ENCODE data around the gene HCN2. TPM values are rescaled to one million over a fixed set of nuclear protein-coding genes. Genes with fewer than 3 reads are reported as not detected.

HCN2 gene
- total RNA-seq, 3 donors from 2014 or later (not counting 1 experiment from before 2014, with no cell fraction given) = 0.96 to 1.6 (median 1.1) TPM

DNA sequence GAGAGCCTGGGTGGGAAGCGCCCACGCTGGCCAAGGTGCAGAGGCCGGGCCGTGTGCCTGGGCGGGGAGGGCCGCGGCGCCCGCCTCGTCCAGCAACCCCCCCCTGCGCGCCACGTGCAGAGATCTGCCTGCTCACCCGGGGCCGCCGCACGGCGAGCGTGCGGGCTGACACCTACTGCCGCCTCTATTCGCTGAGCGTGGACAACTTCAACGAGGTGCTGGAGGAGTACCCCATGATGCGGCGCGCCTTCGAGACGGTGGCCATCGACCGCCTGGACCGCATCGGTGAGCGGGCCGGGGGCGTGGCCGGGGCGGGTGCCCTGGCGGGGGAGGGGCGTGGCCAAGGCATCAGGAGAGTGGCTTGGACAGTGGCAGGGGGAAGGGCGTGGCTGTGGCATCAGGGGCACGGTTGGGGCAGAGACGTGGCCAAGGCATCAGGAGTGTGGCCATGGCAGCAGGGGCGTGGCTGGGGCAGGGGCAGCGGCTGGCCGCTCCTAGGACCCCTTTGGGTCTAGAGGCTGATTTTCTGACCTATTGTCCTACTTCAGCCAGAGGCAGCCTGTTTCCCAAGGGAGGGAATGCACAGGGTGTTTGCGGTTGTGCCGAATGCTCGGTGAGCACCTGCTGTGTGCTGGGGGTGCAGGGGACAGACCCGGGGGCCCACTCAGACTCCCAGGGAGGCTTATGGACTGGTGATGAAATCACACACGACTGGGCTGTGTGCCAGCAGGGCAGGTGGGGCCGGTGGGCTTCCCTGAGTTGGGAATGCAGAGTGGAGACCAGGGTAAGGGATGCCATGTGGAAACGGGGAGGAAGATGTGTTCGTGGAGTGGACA is 24.3 kb downstream of the HCN2 start:
- intact Hi-C loops (cut with micrococcal nuclease) = no loop called here
- TF ChIP-seq, protein P1, sequence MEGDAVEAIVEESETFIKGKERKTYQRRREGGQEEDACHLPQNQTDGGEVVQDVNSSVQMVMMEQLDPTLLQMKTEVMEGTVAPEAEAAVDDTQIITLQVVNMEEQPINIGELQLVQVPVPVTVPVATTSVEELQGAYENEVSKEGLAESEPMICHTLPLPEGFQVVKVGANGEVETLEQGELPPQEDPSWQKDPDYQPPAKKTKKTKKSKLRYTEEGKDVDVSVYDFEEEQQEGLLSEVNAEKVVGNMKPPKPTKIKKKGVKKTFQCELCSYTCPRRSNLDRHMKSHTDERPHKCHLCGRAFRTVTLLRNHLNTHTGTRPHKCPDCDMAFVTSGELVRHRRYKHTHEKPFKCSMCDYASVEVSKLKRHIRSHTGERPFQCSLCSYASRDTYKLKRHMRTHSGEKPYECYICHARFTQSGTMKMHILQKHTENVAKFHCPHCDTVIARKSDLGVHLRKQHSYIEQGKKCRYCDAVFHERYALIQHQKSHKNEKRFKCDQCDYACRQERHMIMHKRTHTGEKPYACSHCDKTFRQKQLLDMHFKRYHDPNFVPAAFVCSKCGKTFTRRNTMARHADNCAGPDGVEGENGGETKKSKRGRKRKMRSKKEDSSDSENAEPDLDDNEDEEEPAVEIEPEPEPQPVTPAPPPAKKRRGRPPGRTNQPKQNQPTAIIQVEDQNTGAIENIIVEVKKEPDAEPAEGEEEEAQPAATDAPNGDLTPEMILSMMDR (IDR thresholded peaks at IDR 0.05) = no peak
- H3K27me3 ChIP-seq (ENCODE audit: control insufficient read depth, insufficient read depth, low read length) = peaks cover 4% of the 10 kb centered on the region
- H3K9me3 ChIP-seq (ENCODE audit: control insufficient read depth, insufficient read depth, low read length) = no peaks in the 10 kb centered on the region
- no peaks in the 10 kb centered on the region for H3K9me3 Mint-ChIP-seq
- no peak overlapping the region for H3K4me3 ChIP-seq (ENCODE audit: low read length)
- H3K4me1 ChIP-seq (ENCODE audit: control insufficient read depth, insufficient read depth, low read length) = peaks cover 43% of the 10 kb centered on the region
- H3K4me3 Mint-ChIP-seq = no peak overlapping the region
- no peak for DNase-seq
- ATAC-seq = no peak
- no peaks in the 10 kb centered on the region for H3K36me3 Mint-ChIP-seq
- H3K4me1 Mint-ChIP-seq = peaks cover 12 to 21% of the 10 kb centered on the region in 2 donors
- no peak overlapping the region for H3K27ac ChIP-seq (ENCODE audit: low read length)
- WGBS (ENCODE audit: insufficient coverage) = 84% methylated on average over 54 of the region's 54 CpGs
- H3K36me3 ChIP-seq (ENCODE audit: control insufficient read depth, insufficient read depth, low read length) = peaks cover 8% of the 10 kb centered on the region
- H3K27ac Mint-ChIP-seq = no peak overlapping the region
- peaks cover 3 to 7% of the 10 kb centered on the region in 2 donors for H3K27me3 Mint-ChIP-seq (ENCODE audit: low read depth in 2 of 2)

DNA sequence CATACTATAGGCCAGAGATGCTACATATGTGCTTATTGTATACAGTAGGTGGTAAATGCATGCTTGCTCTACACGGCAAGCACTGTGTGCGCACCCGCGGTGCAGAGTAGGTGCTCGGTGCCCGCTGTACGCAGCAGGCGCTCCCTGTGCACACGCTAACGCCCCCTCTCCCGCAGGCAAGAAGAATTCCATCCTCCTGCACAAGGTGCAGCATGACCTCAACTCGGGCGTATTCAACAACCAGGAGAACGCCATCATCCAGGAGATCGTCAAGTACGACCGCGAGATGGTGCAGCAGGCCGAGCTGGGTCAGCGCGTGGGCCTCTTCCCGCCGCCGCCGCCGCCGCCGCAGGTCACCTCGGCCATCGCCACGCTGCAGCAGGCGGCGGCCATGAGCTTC is 25.9 kb downstream of the HCN2 start:
- intact Hi-C loops (cut with micrococcal nuclease) = no loop called here
- Histone ChIP-seq H3K27me3 (ENCODE audit: control insufficient read depth, insufficient read depth, low read length) (peaks cover 4% of the 10 kb centered on the region), H3K4me1 (ENCODE audit: control insufficient read depth, insufficient read depth, low read length) (peaks cover 26% of the 10 kb centered on the region), H3K36me3 (ENCODE audit: control insufficient read depth, insufficient read depth, low read length) (peaks cover 18% of the 10 kb centered on the region), H3K9me3 (ENCODE audit: control insufficient read depth, insufficient read depth, low read length) (no peaks in the 10 kb centered on the region), H3K4me3 (ENCODE audit: low read length) (no peak overlapping the region), H3K27ac (ENCODE audit: low read length) (no peak overlapping the region)
- DNase-seq (peak in 1 of 2 donors; percentile 29), ATAC-seq (peak in 1 of 3 donors; percentile 28)
- TF ChIP-seq, protein P1 (IDR thresholded peaks at IDR 0.05) = no peak
- Mint-ChIP-seq H3K4me1 (peaks cover 11 to 16% of the 10 kb centered on the region in 2 donors), H3K27ac (no peak overlapping the region), H3K27me3 (ENCODE audit: low read depth in 2 of 2) (peaks cover 3 to 7% of the 10 kb centered on the region in 2 donors), H3K9me3 (no peaks in the 10 kb centered on the region), H3K36me3 (no peaks in the 10 kb centered on the region), H3K4me3 (peak overlapping the region; percentile 61)
- 28% methylated on average over 33 of the region's 33 CpGs for WGBS (ENCODE audit: insufficient coverage)

DNA sequence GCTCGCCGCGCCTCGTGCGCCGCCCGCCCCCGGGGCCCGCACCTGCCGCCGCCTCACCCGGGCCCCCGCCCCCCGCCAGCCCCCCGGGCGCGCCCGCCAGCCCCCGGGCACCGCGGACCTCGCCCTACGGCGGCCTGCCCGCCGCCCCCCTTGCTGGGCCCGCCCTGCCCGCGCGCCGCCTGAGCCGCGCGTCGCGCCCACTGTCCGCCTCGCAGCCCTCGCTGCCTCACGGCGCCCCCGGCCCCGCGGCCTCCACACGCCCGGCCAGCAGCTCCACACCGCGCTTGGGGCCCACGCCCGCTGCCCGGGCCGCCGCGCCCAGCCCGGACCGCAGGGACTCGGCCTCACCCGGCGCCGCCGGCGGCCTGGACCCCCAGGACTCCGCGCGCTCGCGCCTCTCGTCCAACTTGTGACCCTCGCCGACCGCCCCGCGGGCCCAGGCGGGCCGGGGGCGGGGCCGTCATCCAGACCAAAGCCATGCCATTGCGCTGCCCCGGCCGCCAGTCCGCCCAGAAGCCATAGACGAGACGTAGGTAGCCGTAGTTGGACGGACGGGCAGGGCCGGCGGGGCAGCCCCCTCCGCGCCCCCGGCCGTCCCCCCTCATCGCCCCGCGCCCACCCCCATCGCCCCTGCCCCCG is 26.5 kb downstream of the HCN2 start:
- Histone ChIP-seq H3K36me3 (ENCODE audit: control insufficient read depth, insufficient read depth, low read length) (peaks cover 18% of the 10 kb centered on the region), H3K4me1 (ENCODE audit: control insufficient read depth, insufficient read depth, low read length) (peaks cover 20% of the 10 kb centered on the region), H3K27ac (ENCODE audit: low read length) (no peak overlapping the region), H3K4me3 (ENCODE audit: low read length) (no peak overlapping the region), H3K27me3 (ENCODE audit: control insufficient read depth, insufficient read depth, low read length) (peaks cover 4% of the 10 kb centered on the region), H3K9me3 (ENCODE audit: control insufficient read depth, insufficient read depth, low read length) (no peaks in the 10 kb centered on the region)
- intact Hi-C loops (cut with micrococcal nuclease) = no loop called here
- Mint-ChIP-seq H3K27ac (no peak overlapping the region), H3K27me3 (ENCODE audit: low read depth in 2 of 2) (peaks cover 3 to 7% of the 10 kb centered on the region in 2 donors), H3K9me3 (no peaks in the 10 kb centered on the region), H3K36me3 (no peaks in the 10 kb centered on the region), H3K4me3 (no peak overlapping the region), H3K4me1 (peaks cover 6 to 11% of the 10 kb centered on the region in 2 donors)
- WGBS (ENCODE audit: insufficient coverage) = 36% methylated on average over 80 of the region's 97 CpGs
- ATAC-seq (no peak), DNase-seq (no peak)
- TF ChIP-seq, protein P1 (IDR thresholded peaks at IDR 0.05) = no peak

All from natural killer cell (primary cell).